BLaER1 treated with 17β-estradiol and CSF1 and Interleukin-3, amounts not matched to agents 10 nM and 100 nM (cell line): Measurements from ENCODE around the gene PLCB1.

Experiments
- H3K27ac ChIP-seq, 11 experiments: shearing (Covaris generic); formaldehyde crosslinking; 2 replicates each; pipeline ENCODE4 v1.8.1; 2022
- H3K27me3 ChIP-seq, 11 experiments: shearing (Covaris generic); formaldehyde crosslinking; 2 replicates each; pipeline ENCODE4 v1.8.1; 2022
- H3K36me3 ChIP-seq, 11 experiments: shearing (Covaris generic); formaldehyde crosslinking; 2 replicates each; pipeline ENCODE4 v1.8.1; 2022
- H3K4me1 ChIP-seq, 10 experiments: shearing (Covaris generic); formaldehyde crosslinking; 2 replicates each; pipeline ENCODE4 v1.8.1; 2022
- H3K4me2 ChIP-seq, 11 experiments: shearing (Covaris generic); formaldehyde crosslinking; 2 replicates each; pipeline ENCODE4 v1.8.1; 2022
- H3K4me3 ChIP-seq, 10 experiments: shearing (Covaris generic); formaldehyde crosslinking; 2 replicates each; pipeline ENCODE4 v1.8.1; 2022
- H3K9ac ChIP-seq, 11 experiments: shearing (Covaris generic); formaldehyde crosslinking; 2 replicates each; pipeline ENCODE4 v1.8.1; 2022
- H3K9me3 ChIP-seq, 11 experiments: shearing (Covaris generic); formaldehyde crosslinking; replicated peaks in 1 of 11; 2 replicates each; pipeline ENCODE4 v1.8.1; 2022
- H4K20me1 ChIP-seq, 11 experiments: shearing (Covaris generic); formaldehyde crosslinking; 2 replicates each; pipeline ENCODE4 v1.8.1; 2022
- Cebpa-rat ChIP-seq, 11 experiments: shearing (Covaris generic); IDR thresholded peaks; 2 replicates each; pipeline ENCODE4 v1.8.1; 2022

PLCB1 gene

DNA sequence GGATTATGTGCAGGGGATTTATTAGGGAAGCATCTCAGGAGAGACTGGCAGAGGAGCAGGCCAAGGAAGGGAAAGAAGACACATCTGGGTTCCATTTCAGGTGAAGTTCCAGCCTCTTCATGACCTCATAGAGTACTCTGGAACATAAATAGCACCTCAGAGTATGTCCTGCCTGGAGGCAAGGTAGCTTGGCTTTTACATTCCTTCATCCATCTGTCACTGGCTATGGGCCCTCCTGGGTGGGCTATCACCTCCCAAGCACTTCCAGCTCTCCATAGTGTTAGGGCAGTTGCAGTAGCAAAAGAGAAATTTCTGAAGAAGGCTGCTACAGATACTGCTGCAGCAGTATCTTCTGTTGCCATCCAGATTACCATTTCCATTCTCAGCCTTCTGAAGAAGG, 116.0 kb downstream of the PLCB1 start:
- Histone ChIP-seq H3K27ac (no peak overlapping the region), H3K9me3 (peaks cover 0 to 14% (median 6%) of the 10 kb centered on the region in 11 experiments; a peak in 7 of 22 replicates), H3K9ac (no peak overlapping the region), H3K4me2 (no peak overlapping the region), H3K4me3 (no peak overlapping the region), H4K20me1 (no peaks in the 10 kb centered on the region), H3K27me3 (no peaks in the 10 kb centered on the region), H3K36me3 (no peaks in the 10 kb centered on the region), H3K4me1 (peaks cover 3 to 18% (median 13%) of the 10 kb centered on the region in 10 experiments; a peak in 18 of 20 replicates)
- TF ChIP-seq Cebpa-rat (IDR thresholded peaks at IDR 0.05) = no peak

DNA sequence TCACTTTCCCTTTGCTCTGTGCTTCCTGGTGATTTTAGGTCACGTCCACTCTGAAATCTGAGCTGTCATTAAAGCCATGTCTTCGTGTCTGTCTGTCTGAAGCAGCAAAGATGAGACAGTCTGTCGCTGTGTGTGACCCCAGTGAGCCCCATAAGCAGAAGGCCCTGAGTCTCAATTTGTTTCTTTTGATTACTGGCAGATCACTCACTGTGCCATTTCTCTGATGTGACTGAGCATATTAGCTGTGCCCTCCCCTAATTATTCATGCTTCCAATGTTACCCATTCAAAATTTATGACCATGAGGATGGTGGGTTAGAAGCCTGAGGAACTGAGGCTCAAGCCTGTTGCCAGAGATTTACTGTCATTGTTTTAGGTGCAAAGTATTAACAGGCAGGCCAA, 117.6 kb downstream of the PLCB1 start:
- H3K27me3 ChIP-seq = no peaks in the 10 kb centered on the region
- peaks cover 0 to 12% (median 8%) of the 10 kb centered on the region in 10 experiments; a peak in 10 of 20 replicates for H3K4me1 ChIP-seq
- H3K27ac ChIP-seq = no peak overlapping the region
- H4K20me1 ChIP-seq = no peaks in the 10 kb centered on the region
- peaks cover 0 to 21% (median 6%) of the 10 kb centered on the region in 11 experiments; a peak in 9 of 22 replicates for H3K9me3 ChIP-seq
- no peak for TF ChIP-seq Cebpa-rat (IDR thresholded peaks at IDR 0.05)
- no peak overlapping the region for H3K4me3 ChIP-seq
- H3K4me2 ChIP-seq = no peak overlapping the region
- no peaks in the 10 kb centered on the region for H3K36me3 ChIP-seq
- no peak overlapping the region for H3K9ac ChIP-seq

DNA sequence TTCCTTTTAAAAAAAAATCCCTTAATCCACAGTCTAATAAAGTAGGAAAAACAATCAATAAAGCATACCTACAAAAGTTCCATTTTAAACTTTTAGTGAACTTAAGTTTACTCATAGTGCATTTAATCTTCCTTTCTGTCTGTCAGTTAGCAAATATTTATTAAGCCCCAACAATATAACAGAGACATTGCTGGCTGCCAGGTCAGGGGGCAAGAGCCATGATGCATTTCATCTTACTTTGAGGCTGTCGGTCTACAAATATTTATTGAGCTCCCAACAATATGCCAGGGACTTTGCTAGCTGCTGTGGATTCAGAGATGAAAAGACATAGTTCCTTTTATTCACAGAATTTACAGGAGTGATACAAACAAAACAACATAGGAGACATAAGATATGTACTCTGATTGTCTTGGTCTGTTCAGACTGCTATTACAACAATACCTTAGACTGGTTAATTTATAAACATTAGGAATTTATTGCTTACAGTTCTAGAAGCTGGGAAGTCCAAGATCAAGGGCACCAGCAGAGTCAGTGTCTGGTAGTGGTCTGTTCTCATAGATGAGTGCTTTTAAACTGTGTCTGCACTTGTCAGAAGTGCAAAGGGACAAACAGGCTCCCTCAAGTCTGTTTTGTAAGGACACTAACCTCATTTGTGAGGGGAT, 118.6 kb downstream of the PLCB1 start:
- Histone ChIP-seq H3K27ac (no peak overlapping the region), H3K4me1 (peaks cover 0 to 12% (median 8%) of the 10 kb centered on the region in 10 experiments; a peak in 10 of 20 replicates), H3K36me3 (no peaks in the 10 kb centered on the region), H3K27me3 (no peaks in the 10 kb centered on the region), H4K20me1 (no peaks in the 10 kb centered on the region), H3K9ac (no peak overlapping the region), H3K4me2 (no peak overlapping the region), H3K4me3 (no peak overlapping the region), H3K9me3 (peaks cover 0 to 21% (median 6%) of the 10 kb centered on the region in 11 experiments; a peak in 9 of 22 replicates)
- no peak for TF ChIP-seq Cebpa-rat (IDR thresholded peaks at IDR 0.05)

DNA sequence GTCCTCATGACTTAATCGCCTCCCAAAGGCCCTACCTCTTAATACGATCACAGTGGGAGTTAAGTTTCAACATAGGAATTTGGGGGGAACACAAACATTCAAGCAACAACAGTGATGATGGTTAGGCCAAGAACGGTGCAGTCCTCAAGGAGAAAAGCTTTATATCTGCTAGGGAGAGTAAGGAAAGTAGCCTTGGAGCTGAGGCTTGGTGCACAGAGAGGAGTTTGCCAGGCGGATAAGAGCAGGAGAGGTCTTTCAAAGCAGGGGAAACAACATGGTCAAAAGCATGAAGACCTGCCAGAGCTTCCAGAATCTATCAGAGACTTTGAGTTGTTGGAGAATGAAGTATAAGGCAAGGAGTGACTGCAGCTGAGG, 119.1 kb downstream of the PLCB1 start:
- no peak for TF ChIP-seq Cebpa-rat (IDR thresholded peaks at IDR 0.05)
- Histone ChIP-seq H3K9me3 (peaks cover 0 to 18% (median 4%) of the 10 kb centered on the region in 11 experiments; a peak in 10 of 22 replicates), H3K9ac (no peak overlapping the region), H3K4me2 (no peak overlapping the region), H4K20me1 (no peaks in the 10 kb centered on the region), H3K36me3 (no peaks in the 10 kb centered on the region), H3K27me3 (no peaks in the 10 kb centered on the region), H3K4me1 (peaks cover 0 to 12% (median 8%) of the 10 kb centered on the region in 10 experiments; a peak in 10 of 20 replicates), H3K4me3 (no peak overlapping the region), H3K27ac (no peak overlapping the region)

DNA sequence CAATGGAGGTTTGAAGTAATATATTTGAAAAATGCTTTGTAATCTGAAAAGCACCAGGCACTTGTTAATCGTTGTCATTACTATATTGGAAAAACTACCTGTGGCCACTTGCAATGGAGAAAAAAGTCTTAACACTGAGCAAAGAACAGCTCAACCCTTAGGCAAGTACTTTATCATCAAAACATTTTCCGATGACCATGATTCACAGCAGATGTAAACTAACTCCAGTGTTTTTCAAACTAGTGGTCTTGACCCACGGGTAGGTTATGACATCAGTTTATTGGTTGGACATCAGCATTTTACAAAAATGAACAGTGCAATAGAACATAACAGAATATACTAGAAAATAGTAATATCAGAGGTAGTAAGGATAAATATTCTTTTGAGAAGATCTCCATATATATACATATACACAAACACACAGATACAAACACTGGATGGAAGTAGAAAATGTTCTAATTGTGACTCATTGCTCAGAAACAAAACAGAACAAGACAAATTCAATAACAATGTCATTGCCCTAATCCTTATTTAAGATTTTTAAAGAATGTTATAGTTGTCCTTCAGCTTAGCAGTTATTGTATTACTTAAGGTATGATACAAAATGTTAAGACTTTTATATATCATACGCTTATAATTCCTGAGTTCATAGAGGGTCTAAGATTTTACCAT, 123.0 kb downstream of the PLCB1 start:
- TF ChIP-seq Cebpa-rat (IDR thresholded peaks at IDR 0.05) = no peak
- Histone ChIP-seq H3K27me3 (no peaks in the 10 kb centered on the region), H3K9ac (no peak overlapping the region), H3K36me3 (no peaks in the 10 kb centered on the region), H4K20me1 (no peaks in the 10 kb centered on the region), H3K9me3 (peaks cover 0 to 22% (median 7%) of the 10 kb centered on the region in 11 experiments; a peak in 9 of 22 replicates), H3K4me1 (peaks cover 0 to 12% (median 5%) of the 10 kb centered on the region in 10 experiments; a peak in 7 of 20 replicates), H3K4me2 (no peak overlapping the region), H3K4me3 (no peak overlapping the region), H3K27ac (no peak overlapping the region)

DNA sequence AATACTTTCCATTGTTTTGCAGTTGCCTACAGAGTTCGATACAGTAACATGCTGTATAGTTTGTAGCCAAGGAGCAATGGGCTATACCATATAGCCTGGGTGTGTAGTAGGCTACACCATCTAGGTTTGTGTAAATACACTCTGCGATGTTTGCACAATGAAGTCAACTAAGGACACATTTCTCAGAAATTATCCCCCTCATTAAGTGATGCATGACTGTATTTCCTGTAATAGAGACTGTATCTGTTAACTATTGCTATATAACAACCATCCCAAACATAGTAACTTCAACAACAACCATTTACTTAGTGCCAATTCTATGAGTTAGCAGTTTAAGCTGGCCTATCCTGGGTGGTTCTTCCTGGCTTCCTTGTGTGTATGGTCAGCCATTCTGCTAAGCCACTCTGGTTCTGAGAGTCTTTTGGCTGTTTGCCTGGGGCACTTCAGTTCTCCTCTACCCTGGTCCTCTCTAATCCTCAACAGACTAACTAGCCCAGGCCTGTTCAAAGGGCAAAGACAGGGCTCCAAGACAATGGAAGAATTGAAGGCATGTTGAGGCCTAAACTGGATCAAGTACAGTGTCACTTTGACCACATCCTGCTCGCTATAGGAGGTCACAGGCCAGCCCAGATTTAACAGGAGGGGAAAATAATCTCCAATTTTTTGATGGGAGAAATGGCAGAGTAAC, 124.0 kb downstream of the PLCB1 start:
- Histone ChIP-seq H3K4me1 (peaks cover 0 to 12% (median 5%) of the 10 kb centered on the region in 10 experiments; a peak in 7 of 20 replicates), H4K20me1 (no peaks in the 10 kb centered on the region), H3K27ac (no peak overlapping the region), H3K36me3 (no peaks in the 10 kb centered on the region), H3K27me3 (no peaks in the 10 kb centered on the region), H3K9ac (no peak overlapping the region), H3K9me3 (peaks cover 0 to 26% (median 12%) of the 10 kb centered on the region in 11 experiments; a peak in 10 of 22 replicates), H3K4me2 (peak overlapping the region in 2 of 11 experiments; percentile 20 to 21; a peak in 1 of 22 replicates), H3K4me3 (no peak overlapping the region)
- no peak for TF ChIP-seq Cebpa-rat (IDR thresholded peaks at IDR 0.05)

DNA sequence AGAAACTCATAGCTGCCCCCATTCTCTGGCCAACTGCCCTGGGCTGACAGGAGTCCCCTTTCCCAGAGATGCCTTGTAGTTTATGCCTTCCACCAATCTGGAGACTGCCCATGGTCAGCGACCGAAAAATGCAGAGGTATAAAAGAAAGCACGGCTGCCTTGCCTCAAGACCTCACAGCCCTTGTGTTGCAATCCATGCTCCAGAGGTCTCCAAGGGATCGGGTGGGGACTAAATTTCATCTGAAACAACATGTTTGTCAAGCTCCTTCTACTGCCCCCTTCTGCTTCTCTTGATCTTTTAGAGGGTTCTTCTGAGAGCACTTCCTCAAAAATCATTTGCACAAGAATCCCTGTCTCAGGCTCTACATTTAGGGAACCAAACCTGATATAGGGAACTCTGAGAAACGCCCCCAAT, 128.8 kb downstream of the PLCB1 start:
- H3K9me3 ChIP-seq = peaks cover 0 to 14% (median 6%) of the 10 kb centered on the region in 11 experiments; a peak in 7 of 22 replicates
- no peaks in the 10 kb centered on the region for H3K27me3 ChIP-seq
- H3K9ac ChIP-seq = no peak overlapping the region
- peaks cover 0 to 8% (median 6%) of the 10 kb centered on the region in 10 experiments; a peak in 10 of 20 replicates for H3K4me1 ChIP-seq
- no peak overlapping the region for H3K4me2 ChIP-seq
- no peaks in the 10 kb centered on the region for H4K20me1 ChIP-seq
- no peak for TF ChIP-seq Cebpa-rat (IDR thresholded peaks at IDR 0.05)
- no peak overlapping the region for H3K4me3 ChIP-seq
- H3K27ac ChIP-seq = no peak overlapping the region
- H3K36me3 ChIP-seq = no peaks in the 10 kb centered on the region

DNA sequence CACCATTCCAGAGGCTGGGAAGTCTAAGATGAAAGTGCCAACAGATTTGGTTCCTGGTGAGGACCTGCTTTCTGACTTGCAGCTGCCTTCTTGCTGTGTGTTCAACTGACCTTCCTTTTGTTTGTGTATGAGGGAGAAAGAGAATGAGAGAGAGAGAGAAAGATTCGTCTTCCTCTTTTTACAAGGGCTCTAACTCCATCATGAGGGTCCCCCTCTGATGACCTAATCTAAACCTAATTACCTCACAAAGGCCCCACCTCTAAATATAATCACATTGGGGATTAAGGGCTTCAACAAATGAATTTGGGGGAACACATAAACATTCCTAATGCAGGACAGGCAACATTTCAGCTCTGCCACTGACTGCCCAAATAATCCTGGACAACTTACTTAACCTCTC, 130.7 kb downstream of the PLCB1 start:
- H3K9me3 ChIP-seq = peaks cover 0 to 28% (median 16%) of the 10 kb centered on the region in 11 experiments; a peak in 14 of 22 replicates
- H3K9ac ChIP-seq = no peak overlapping the region
- TF ChIP-seq Cebpa-rat (IDR thresholded peaks at IDR 0.05) = no peak
- no peak overlapping the region for H3K27ac ChIP-seq
- H3K4me1 ChIP-seq = peaks cover 0 to 8% (median 6%) of the 10 kb centered on the region in 10 experiments; a peak in 9 of 20 replicates
- H3K36me3 ChIP-seq = peaks cover 0 to 8% (median 0%) of the 10 kb centered on the region in 11 experiments; a peak in 1 of 22 replicates
- no peaks in the 10 kb centered on the region for H4K20me1 ChIP-seq
- no peak overlapping the region for H3K4me2 ChIP-seq
- no peak overlapping the region for H3K4me3 ChIP-seq
- H3K27me3 ChIP-seq = no peaks in the 10 kb centered on the region

DNA sequence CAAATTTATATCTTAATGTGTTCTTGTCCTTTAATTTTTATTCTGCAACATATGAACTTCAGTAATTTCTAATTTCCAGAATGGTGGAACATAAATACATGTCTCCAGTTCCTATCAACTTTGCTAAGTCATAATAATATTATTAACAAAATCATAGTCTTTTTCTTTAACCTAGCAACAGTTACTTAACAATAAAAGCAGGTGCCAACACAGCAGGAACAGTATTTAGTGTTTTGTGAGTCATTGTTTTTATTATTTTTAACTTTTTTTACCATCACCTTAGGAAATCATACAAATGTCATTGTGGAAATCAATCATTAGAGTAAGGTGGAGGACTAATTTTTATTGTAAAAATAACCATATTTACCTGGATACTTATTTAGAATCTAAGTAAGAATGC, 133.5 kb downstream of the PLCB1 start:
- H3K27ac ChIP-seq = no peak overlapping the region
- H3K36me3 ChIP-seq = peaks cover 0 to 8% (median 0%) of the 10 kb centered on the region in 11 experiments; a peak in 1 of 22 replicates
- H3K9me3 ChIP-seq = peaks cover 0 to 18% (median 13%) of the 10 kb centered on the region in 11 experiments; a peak in 14 of 22 replicates
- peaks cover 0 to 8% (median 6%) of the 10 kb centered on the region in 10 experiments; a peak in 9 of 20 replicates for H3K4me1 ChIP-seq
- H3K9ac ChIP-seq = no peak overlapping the region
- no peaks in the 10 kb centered on the region for H3K27me3 ChIP-seq
- H3K4me2 ChIP-seq = no peak overlapping the region
- no peaks in the 10 kb centered on the region for H4K20me1 ChIP-seq
- no peak for TF ChIP-seq Cebpa-rat (IDR thresholded peaks at IDR 0.05)
- H3K4me3 ChIP-seq = no peak overlapping the region
